Ovary (tissue), 9 donors: ENCODE data around the gene RTN1. TPM values are rescaled to one million over a fixed set of nuclear protein-coding genes. Genes with fewer than 3 reads are reported as not detected.

Experiments
- DNase-seq, 5 donors: peaks; one replicate each; pipeline ENCODE4 v3.0.0-alpha.2; 2019 to 2020
- H3K27ac ChIP-seq, 2 donors: fragments of 200-600 bp; one replicate each; pipeline versions ENCODE4 v1.5.1 to v1.8.0; 2019 to 2022
- H3K27me3 ChIP-seq: fragments of 200-600 bp; one replicate; pipeline ENCODE4 v1.8.0; 2022
- H3K36me3 ChIP-seq: fragments of 200-600 bp; sonication (generic); one replicate; pipeline ENCODE4 v1.5.1; 2019
- H3K4me1 ChIP-seq: one replicate; pipeline ENCODE4 v1.8.1; 2013; ENCODE audit warnings: mild to moderate bottlenecking, moderate library complexity; ENCODE audit not compliant: insufficient read depth
- H3K4me3 ChIP-seq: fragments of 200-600 bp; sonication (generic); one replicate; pipeline ENCODE4 v1.5.1; 2017
- H3K9me3 ChIP-seq, 2 donors: fragments of 200-600 bp in 1 of 2; sonication (generic) in 1 of 2; one replicate each; pipeline versions ENCODE4 v1.5.1 to v1.8.1; 2013 to 2019; ENCODE audit warnings: mild to moderate bottlenecking in 1 of 2, moderate library complexity in 1 of 2
- CTCF ChIP-seq, 3 donors: fragments of 450-650 bp in 2 of 3; fragments of 200-600 bp in 1 of 3; IDR thresholded peaks; one replicate each; pipeline versions ENCODE4 v1.5.1 to v1.8.0; 2016 to 2022; ENCODE audit warnings: antibody characterized with exemption in 3 of 3, mild to moderate bottlenecking in 1 of 3
- EP300 ChIP-seq: sonication (generic); formaldehyde crosslinking; IDR thresholded peaks from one replicate; pipeline ENCODE4 v1.6.1; 2017; ENCODE audit warnings: antibody characterized with exemption
- POLR2A ChIP-seq: fragments of 450-650 bp; IDR thresholded peaks from one replicate; pipeline ENCODE4 v1.6.1; 2017; ENCODE audit warnings: antibody characterized with exemption, mild to moderate bottlenecking, moderate library complexity
- WGBS, 3 donors: extraction: QIAGEN DNeasy Blood & Tissue Kit in 1 of 3; methylation state at CpG; one replicate each; pipeline versions ENCODE4 v1.1.5 to v1.1.7; 2013 to 2017; 5-methylcytosine and 5-hydroxymethylcytosine counted together
- intact Hi-C, 4 donors: fragments of 100-400 bp; cut with DNase I; formaldehyde crosslinking; loops; one replicate each; pipeline versions ENCODE4 v1.11.0 to v1.15.1; 2022 to 2023
- polyA plus RNA-seq, 2 donors: library from polyadenylated mRNA; stranded (reverse); fragments of 200-250 nt in 1 of 2; fragments of 350-450 nt in 1 of 2; fragmentation: Illumina TruSeq in 1 of 2; extraction: RNeasy Lipid Tissue Mini Kit (QIAGEN cat#74804) in 1 of 2; gene quantifications; one replicate each; pipeline ENCODE4 v1.2.3, GENCODE V29; 2013 to 2014
- total RNA-seq, 7 donors: library from RNA; depleted of rRNA in 2 of 7; stranded (reverse); fragments of >200 nt in 2 of 7; fragmentation: NEBNext Ultra II Directional in 3 of 7; extraction: Animal tissue kit (Norgen Biotek cat#: 25700) in 3 of 7; gene quantifications; one replicate each; pipeline versions ENCODE4 v1.1.0 to v1.2.4, GENCODE V29; 2016 to 2023
- donor health status: DM: no; HTN: no; CAD: no; lungs with moderate emphysema.
- donor health status: DM: no; HTN: no; CAD: no.
- donor health status: Bipolar disorder and iron deficiency.
- donor health status: DM: yes; HTN: yes; CAD: no.
- donor health status: DM: no; HTN: no; CAD: no.
- donor health status: DM: yes; HTN: yes; CAD: no.

Gene RTN1
- total and polyA plus RNA-seq, 9 donors, result 0.51 to 10.2 (median 1.00) TPM

GRCh38 chr14:59787045-59787674, 83.4 kb downstream of the RTN1 start:
- Histone ChIP-seq H3K4me1 (no peaks in the 10 kb centered on the region), H3K27me3 (no peaks in the 10 kb centered on the region), H3K9me3 (no peaks in the 10 kb centered on the region), H3K36me3 (no peaks in the 10 kb centered on the region), H3K27ac (no peak overlapping the region), H3K4me3 (no peak overlapping the region)
- DNase-seq, result no peak
- 25 to 45% (median 34%) methylated on average over 2 of the region's 2 CpGs for WGBS, 3 donors
- no peak for TF ChIP-seq CTCF (IDR thresholded peaks at IDR 0.05)
- TF ChIP-seq POLR2A, result no peak
- TF ChIP-seq EP300, result no peak
- intact Hi-C loops, result no loop called here

GRCh38 chr14:59785629-59786028, 84.9 kb downstream of the RTN1 start:
- intact Hi-C loops, result no loop called here
- TF ChIP-seq EP300 (no peak), CTCF (IDR thresholded peaks at IDR 0.05) (no peak), POLR2A (no peak)
- no peak for DNase-seq
- Histone ChIP-seq H3K27ac (no peak overlapping the region), H3K36me3 (no peaks in the 10 kb centered on the region), H3K9me3 (no peaks in the 10 kb centered on the region), H3K27me3 (no peaks in the 10 kb centered on the region), H3K4me1 (no peaks in the 10 kb centered on the region), H3K4me3 (no peak overlapping the region)

- DNase-seq, result no peak
- Histone ChIP-seq H3K4me3 (no peak overlapping the region), H3K9me3 (no peaks in the 10 kb centered on the region), H3K4me1 (no peaks in the 10 kb centered on the region), H3K27ac (no peak overlapping the region), H3K27me3 (no peaks in the 10 kb centered on the region), H3K36me3 (no peaks in the 10 kb centered on the region)
- WGBS, 3 donors, result 21 to 37% (median 37%) methylated on average over 2 of the region's 2 CpGs
- intact Hi-C loops, result no loop called here
- TF ChIP-seq POLR2A (no peak), CTCF (IDR thresholded peaks at IDR 0.05) (no peak), EP300 (no peak)
Observed at GRCh38 chr14:59782760-59783159, 87.8 kb downstream of the RTN1 start.

GRCh38 chr14:59777006-59777579, 93.5 kb downstream of the RTN1 start:
- Histone ChIP-seq H3K27ac (no peak overlapping the region), H3K36me3 (no peaks in the 10 kb centered on the region), H3K4me3 (no peak overlapping the region), H3K4me1 (no peaks in the 10 kb centered on the region), H3K27me3 (no peaks in the 10 kb centered on the region), H3K9me3 (no peaks in the 10 kb centered on the region)
- TF ChIP-seq POLR2A (no peak), EP300 (no peak), CTCF (IDR thresholded peaks at IDR 0.05) (no peak)
- no peak for DNase-seq
- WGBS, 3 donors, result 73 to 94% (median 81%) methylated on average over 4 of the region's 4 CpGs
- intact Hi-C loops, result no loop called here
